Retinal pigment epithelial cell (primary cell): ENCODE data around the gene ADAMTS9.

Source experiments
- DNase-seq: peaks from one replicate; pipeline ENCODE4 v3.0.0-alpha.2; 2010; ENCODE audit warnings: low read depth
- H3K4me3 ChIP-seq: 2 replicates; pipeline ENCODE4 v1.5.1; 2011; ENCODE audit warnings: mild to moderate bottlenecking, low read length, control low read depth, moderate library complexity
- TF ChIP-seq, protein P1 (sequence below): conservative IDR thresholded peaks from 2 replicates; pipeline ENCODE4 v1.5.1; 2011; ENCODE audit warnings: low read depth, low read length, control low read depth, inconsistent platforms

ADAMTS9 gene

DNA sequence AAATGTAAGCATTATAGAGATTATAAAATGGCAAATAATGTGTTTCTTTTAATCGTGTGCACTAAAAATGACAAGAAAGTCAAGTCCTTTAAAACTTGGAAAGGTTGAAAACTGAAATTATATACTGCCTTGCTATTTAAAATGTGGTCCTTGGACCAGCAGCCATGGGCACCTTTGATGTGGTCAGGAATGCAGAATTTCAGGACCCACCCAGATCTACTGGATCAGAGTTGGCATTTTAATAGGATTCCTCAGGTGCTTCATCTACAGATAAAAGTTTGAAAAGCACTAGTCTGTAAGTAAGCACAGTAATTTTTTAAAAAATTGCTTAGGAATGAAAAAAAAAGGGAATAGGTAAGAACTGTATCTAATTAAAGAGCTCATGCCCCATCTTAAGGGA, 55.8 kb downstream of the ADAMTS9 start:
- DNase-seq = no peak
- no peak overlapping the region for H3K4me3 ChIP-seq
- TF ChIP-seq, protein P1, sequence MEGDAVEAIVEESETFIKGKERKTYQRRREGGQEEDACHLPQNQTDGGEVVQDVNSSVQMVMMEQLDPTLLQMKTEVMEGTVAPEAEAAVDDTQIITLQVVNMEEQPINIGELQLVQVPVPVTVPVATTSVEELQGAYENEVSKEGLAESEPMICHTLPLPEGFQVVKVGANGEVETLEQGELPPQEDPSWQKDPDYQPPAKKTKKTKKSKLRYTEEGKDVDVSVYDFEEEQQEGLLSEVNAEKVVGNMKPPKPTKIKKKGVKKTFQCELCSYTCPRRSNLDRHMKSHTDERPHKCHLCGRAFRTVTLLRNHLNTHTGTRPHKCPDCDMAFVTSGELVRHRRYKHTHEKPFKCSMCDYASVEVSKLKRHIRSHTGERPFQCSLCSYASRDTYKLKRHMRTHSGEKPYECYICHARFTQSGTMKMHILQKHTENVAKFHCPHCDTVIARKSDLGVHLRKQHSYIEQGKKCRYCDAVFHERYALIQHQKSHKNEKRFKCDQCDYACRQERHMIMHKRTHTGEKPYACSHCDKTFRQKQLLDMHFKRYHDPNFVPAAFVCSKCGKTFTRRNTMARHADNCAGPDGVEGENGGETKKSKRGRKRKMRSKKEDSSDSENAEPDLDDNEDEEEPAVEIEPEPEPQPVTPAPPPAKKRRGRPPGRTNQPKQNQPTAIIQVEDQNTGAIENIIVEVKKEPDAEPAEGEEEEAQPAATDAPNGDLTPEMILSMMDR = no peak

DNA sequence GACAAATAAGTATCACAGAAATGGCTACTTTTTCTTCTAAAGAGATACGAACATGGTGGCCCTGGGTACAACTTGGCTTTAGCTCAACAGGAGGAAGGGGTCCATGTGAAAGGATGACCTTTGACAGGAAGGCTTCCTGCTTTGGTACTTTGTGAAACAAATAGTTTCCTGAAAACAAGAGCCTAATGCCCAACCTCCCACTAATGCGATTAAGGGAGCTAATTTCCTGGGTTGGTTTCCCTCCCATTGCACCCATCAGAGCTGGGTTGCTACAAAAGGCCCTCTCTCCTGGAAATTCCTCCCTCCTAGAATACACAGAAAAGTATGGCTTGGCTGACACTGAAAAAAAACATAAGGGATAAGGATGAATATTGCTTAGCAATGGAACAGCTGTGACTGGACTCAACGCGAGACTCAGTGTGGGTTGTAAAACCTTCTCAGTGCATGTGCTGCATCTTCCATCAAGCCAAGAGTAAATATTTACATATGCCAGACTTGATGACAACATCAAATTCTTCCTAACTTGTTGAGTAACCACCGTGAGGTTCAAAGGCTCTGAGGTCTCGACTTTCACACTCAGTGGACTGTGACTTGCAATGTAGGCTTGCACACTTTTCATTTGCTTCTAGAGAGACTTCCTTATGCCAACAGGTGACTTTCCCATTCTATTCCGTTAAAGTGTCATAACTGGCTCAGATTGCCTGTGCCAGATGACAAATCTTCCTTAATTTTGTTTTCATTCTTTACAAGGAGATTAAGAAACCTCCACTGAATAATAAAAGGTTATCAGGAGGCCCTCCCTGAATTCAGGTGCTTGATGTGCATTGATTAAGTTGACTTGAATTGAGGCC, 60.1 kb downstream of the ADAMTS9 start:
- TF ChIP-seq, protein P1 = no peak
- no peak overlapping the region for H3K4me3 ChIP-seq
- no peak for DNase-seq

DNA sequence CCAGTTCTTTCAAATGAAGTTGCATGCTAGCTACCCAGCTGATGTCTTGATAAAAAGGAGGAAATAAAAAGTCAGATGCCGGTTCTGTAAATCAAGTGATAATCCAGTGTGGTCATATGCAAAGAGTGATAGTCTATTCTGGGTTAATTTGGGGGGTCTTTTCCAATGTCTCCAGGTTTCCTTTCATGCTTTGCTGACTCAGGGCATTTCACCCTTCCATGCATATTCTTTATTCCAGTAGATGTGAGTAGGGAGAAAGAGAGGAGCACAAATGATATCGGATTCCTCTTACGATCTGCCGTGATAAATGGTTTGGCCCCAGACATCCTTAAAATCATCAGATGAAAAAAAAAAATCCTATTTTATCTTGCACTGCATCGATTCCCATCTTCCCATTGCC, 60.8 kb downstream of the ADAMTS9 start:
- H3K4me3 ChIP-seq = no peak overlapping the region
- TF ChIP-seq, protein P1 = no peak
- DNase-seq = no peak

DNA sequence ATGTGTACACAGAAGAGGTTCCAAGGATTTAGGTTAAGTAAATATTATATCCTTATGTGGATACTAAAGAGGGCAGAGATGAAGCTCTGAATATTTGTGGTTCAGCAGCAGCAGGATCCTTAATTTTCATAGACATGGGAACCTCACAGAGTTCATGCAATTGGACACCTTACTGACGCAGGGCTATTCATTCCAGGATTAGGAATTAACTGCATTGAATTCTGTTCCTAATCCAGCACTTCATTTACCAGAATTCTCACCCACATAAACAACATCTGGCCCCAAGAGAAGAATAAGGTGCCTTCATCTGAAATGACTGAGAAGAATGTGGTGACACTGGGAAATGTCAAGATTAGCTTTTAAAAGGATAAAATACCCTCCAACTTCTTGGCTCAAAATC, 62.4 kb downstream of the ADAMTS9 start:
- no peak for DNase-seq
- H3K4me3 ChIP-seq = no peak overlapping the region
- TF ChIP-seq, protein P1 = no peak

DNA sequence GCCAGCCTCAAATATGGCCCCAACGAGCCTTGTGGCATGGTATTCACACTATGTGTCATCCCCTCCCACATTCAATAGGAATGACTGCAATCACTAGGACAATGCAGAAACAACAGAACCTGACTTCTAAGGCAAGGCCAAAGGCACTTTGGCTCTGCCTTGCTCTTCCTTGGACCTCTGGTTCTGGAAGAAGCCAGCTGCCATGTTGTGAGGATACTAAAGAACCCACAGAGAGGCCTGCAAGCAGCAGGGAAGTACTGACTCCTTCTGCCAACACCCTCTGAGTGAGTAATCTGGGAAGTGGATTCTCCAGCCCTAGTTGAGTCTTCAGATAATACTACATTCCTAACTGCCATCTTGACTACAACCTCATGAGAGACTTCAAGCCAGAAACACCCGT, 64.7 kb downstream of the ADAMTS9 start:
- H3K4me3 ChIP-seq = no peak overlapping the region
- TF ChIP-seq, protein P1 = no peak
- no peak for DNase-seq

DNA sequence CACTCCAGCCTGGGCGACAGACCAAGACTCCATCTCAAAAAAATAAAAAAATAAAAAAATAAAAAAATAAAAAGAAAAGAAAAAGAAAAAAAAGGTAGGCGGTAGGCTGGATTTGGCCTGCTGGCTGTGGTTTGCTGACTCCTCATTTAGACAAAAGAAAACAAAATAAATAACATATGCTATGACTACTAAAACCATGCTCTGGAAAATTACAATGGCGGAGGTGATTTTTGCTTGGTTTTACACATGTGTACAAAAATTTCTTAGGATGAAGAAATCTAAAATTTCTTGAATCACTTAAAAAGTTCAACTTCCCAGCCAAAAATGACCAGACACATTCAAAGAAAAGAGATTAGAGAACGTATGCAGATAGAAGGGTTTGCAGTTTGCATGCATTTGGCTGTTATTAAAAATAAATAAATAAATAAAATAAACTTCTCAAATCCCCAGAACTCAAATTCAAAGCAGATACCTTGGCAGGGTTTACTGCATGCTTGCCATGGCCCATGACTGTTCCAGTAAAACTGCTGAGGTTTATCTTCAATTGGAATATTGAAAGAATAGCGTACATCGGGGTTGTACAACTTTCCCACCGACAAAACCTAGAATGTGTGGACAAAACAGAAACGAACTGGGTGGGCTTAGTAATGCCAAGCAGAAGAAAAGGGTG, 65.9 kb downstream of the ADAMTS9 start:
- DNase-seq = no peak
- H3K4me3 ChIP-seq = no peak overlapping the region
- TF ChIP-seq, protein P1 = no peak

DNA sequence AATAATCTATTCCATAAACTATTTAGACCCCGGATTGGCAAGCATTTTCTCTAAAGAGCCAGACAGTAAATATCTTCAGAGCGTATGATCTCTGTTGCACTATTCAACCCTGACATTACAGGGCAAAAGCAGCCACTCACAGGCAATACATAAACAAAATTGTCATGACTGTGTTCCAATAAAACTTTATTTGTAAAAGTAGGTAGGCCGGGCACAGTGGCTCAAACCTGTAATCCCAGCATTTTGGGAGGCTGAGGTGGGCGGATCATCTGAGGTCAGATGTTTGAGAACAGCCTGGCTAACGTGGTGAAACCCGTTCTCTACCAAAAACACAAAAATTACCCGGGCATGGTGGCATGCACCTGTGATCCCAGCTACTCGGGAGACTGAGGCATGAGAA, 66.5 kb downstream of the ADAMTS9 start:
- no peak overlapping the region for H3K4me3 ChIP-seq
- TF ChIP-seq, protein P1 = no peak
- no peak for DNase-seq
